ENCODE data around the gene MUC6.

- TF ChIP-seq NFRKB (IDR thresholded peaks at IDR 0.05) (no peak), FOXA1 (IDR thresholded peaks at IDR 0.05) (no peak), ELF4 (IDR thresholded peaks at IDR 0.05) (no peak), FOXM1 (IDR thresholded peaks at IDR 0.05; ENCODE audit: borderline replicate concordance) (no peak), HDGF (IDR thresholded peaks at IDR 0.05; ENCODE audit: borderline replicate concordance) (no peak), ZNF384 (IDR thresholded peaks at IDR 0.05) (no peak), SP1 (IDR thresholded peaks at IDR 0.05) (no peak), BHLHE40 (IDR thresholded peaks at IDR 0.05; ENCODE audit: borderline replicate concordance) (no peak), SUZ12 (IDR thresholded peaks at IDR 0.05) (no peak), PKNOX1 (IDR thresholded peaks at IDR 0.05) (no peak), TARDBP (IDR thresholded peaks at IDR 0.05) (no peak), ARNT (IDR thresholded peaks at IDR 0.05) (no peak), CTBP1 (IDR thresholded peaks at IDR 0.05; ENCODE audit: borderline replicate concordance) (no peak)
Observed at GRCh38 chr11:1084561-1085439, 48.3 kb upstream of the MUC6 start.

Measured in HEK293T (cell line).